Calu3 (cell line): ENCODE measurements around the gene SP6. TPM values are rescaled to one million over a fixed set of nuclear protein-coding genes. Genes with fewer than 3 reads are reported as not detected.

ENCODE experiments used
- BruUV-seq: library from RNA; stranded (reverse); fragments of 400-500 nt; replicated peaks from 2 replicates; lab custom pipeline; 2021; lab: Mats Ljungman, UMichigan
- CTCF ChIA-PET: fragments of 300-600 bp; sonication (Branson Sonifier 250); formaldehyde crosslinking; loops from one replicate; lab custom pipeline; 2022; ENCODE audit warnings: antibody characterized with exemption; lab: Charles Lee
- DNase-seq: peaks from one replicate; pipeline ENCODE4 v3.0.0; 2022
- H3K27ac Mint-ChIP-seq: one replicate; pipeline ENCODE4 v1.8.0; 2022; ENCODE audit warnings: mixed read lengths; ENCODE audit not compliant: unreplicated experiment
- H3K27me3 Mint-ChIP-seq: one replicate; pipeline ENCODE4 v1.8.0; 2022; ENCODE audit warnings: mixed read lengths; ENCODE audit not compliant: unreplicated experiment
- H3K36me3 Mint-ChIP-seq: one replicate; pipeline ENCODE4 v1.8.0; 2022; ENCODE audit warnings: mild to moderate bottlenecking, moderate library complexity, mixed read lengths; ENCODE audit not compliant: insufficient read depth, unreplicated experiment
- H3K4me1 Mint-ChIP-seq: one replicate; pipeline ENCODE4 v1.8.0; 2022; ENCODE audit warnings: mild to moderate bottlenecking, low read depth, mixed read lengths; ENCODE audit not compliant: unreplicated experiment
- H3K4me3 Mint-ChIP-seq: one replicate; pipeline ENCODE4 v1.8.0; 2022; ENCODE audit warnings: mild to moderate bottlenecking, low read depth, moderate library complexity, mixed read lengths; ENCODE audit not compliant: unreplicated experiment
- H3K9me3 Mint-ChIP-seq: one replicate; pipeline ENCODE4 v1.8.0; 2022; ENCODE audit warnings: low read depth, mixed read lengths; ENCODE audit not compliant: unreplicated experiment
- CTCF ChIP-seq: fragments of 200-600 bp; IDR thresholded peaks from one replicate; pipeline ENCODE4 v1.8.0; 2022; ENCODE audit warnings: antibody characterized with exemption; ENCODE audit not compliant: unreplicated experiment
- intact Hi-C: fragments of 100-400 bp; cut with micrococcal nuclease; formaldehyde crosslinking; loops from one replicate; pipeline ENCODE4 v1.10.0; 2022; ENCODE audit not compliant: unreplicated experiment
- total RNA-seq: library from RNA; stranded (reverse); gene quantifications from 2 replicates; pipeline ENCODE4 v1.2.3, GENCODE V29; 2022

The SP6 gene
- total RNA-seq, 1 experiment from 2014 or later, result 1.1 TPM

- intact Hi-C loops, result loop anchor here (2.0 to 5.0 kb wide), 2 partner anchors 53 to 124 kb away; no protein-coding TSS in a partner anchor
- no peak for DNase-seq
- Mint-ChIP-seq H3K27ac (peak overlapping the region; percentile 99), H3K36me3 (peaks cover 33% of the 10 kb centered on the region), H3K9me3 (no peaks in the 10 kb centered on the region), H3K27me3 (peaks cover 12% of the 10 kb centered on the region), H3K4me1 (peaks cover 24% of the 10 kb centered on the region), H3K4me3 (peak overlapping the region; percentile 82)
- TF ChIP-seq CTCF, result no peak
- CTCF ChIA-PET, result interaction anchor here (0.6 to 1.7 kb wide), 16 partner anchors 10 to 124 kb away, joined by 3 to 12 read pairs (median 6); partner anchors contain the start of genes CDK5RAP3, LRRC46, MRPL10 and SP6
- no TSS peak for BruUV-seq
These were observed 43.8 kb upstream of the SP6 start for GRCh38 chr17:47894498-47895346.

DNA sequence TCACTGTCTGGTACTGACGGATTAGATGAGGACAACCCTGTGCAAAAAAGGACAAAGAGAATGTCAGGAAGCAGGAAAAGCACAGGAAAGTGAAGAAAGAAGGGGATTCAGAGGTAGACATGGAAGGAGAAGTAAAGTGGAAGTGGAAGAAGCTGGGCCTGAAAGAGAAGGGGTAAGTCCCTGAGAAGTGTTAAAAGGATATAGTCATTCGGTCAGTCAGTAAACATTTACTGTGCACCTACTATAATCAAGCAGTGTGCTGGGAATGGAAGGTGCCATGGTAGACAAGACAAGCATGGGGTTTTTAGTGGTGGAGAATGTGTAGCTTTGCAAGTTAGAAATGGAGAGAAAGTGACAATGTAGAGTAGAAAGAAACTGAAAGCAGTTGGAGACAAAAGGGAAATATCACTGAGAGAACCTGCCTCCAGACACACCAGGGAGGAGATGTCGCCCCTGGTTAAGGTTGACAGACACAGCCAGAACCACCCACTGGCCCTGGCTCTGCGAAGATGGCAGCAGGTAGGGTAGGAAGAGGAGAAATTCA lies 40.7 kb upstream of the SP6 start:
- H3K36me3 Mint-ChIP-seq, result peaks cover 25% of the 10 kb centered on the region
- TF ChIP-seq CTCF, result no peak
- no peak for DNase-seq
- H3K27me3 Mint-ChIP-seq, result peaks cover 12% of the 10 kb centered on the region
- intact Hi-C loops, result loop anchor here (2.0 kb wide), 1 partner anchor 115 kb away; no protein-coding TSS in a partner anchor
- no peak overlapping the region for H3K4me3 Mint-ChIP-seq
- no peak overlapping the region for H3K27ac Mint-ChIP-seq
- CTCF ChIA-PET, result interaction anchor here (0.5 to 5.7 kb wide), 3 partner anchors 47 to 127 kb away, joined by 3 to 137 read pairs (median 4); partner anchors contain the start of gene SCRN2
- no peaks in the 10 kb centered on the region for H3K9me3 Mint-ChIP-seq
- BruUV-seq, result no TSS peak
- H3K4me1 Mint-ChIP-seq, result peaks cover 16% of the 10 kb centered on the region

DNA sequence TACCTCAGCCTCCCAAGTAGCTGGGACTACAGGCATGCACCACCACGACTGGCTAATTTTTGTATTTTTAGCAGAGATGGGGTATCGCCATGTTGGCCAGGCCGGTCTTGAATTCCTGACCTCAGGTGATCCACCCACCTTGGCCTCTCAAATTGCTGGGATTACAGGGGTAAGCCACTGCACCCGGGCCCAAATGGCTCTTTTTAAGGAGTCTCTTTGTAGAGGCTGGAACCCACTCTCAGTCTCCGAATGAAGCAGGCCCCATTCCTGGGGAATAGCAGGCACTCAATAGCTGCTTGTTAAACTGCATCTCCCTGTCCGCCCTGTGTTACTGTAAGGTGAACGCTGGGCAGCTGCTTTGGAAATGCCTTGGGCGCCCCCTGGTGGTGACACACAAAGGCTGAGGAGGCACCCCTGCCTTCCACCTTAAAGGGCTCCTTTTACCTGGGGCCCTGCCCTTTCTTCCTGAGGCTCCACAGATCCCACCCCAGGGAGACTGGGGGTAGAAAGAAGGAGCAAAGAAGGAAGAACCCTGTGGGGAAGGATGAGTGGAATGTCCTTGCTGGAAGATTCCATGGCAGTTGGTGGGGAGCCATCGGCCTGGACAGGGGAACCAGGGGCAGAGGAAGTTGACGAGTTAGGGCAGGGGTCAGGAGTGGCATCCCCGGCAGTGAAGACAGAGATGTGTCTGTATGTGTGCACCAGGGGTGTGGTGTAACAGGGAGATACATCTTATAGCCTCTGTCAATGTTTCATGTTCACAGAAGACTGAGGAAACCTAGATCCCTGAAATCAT lies 39.0 kb upstream of the SP6 start:
- peaks cover 8% of the 10 kb centered on the region for H3K36me3 Mint-ChIP-seq
- no peak overlapping the region for H3K4me3 Mint-ChIP-seq
- intact Hi-C loops, result loop anchor here (1.0 to 2.0 kb wide), 2 partner anchors 49 to 113 kb away; partner anchors contain the start of gene SCRN2
- no peaks in the 10 kb centered on the region for H3K9me3 Mint-ChIP-seq
- peak; percentile 98 for DNase-seq
- BruUV-seq, result no TSS peak
- no peak overlapping the region for H3K27ac Mint-ChIP-seq
- H3K27me3 Mint-ChIP-seq, result peaks cover 4% of the 10 kb centered on the region
- CTCF ChIA-PET, result interaction anchor here (0.6 to 5.7 kb wide), 16 partner anchors 8 to 121 kb away, joined by 3 to 137 read pairs (median 4); partner anchors contain the start of genes LRRC46, MRPL10, OSBPL7 and PNPO
- H3K4me1 Mint-ChIP-seq, result peaks cover 15% of the 10 kb centered on the region
- TF ChIP-seq CTCF, result peak; percentile 99

- intact Hi-C loops, result no loop called here
- no peaks in the 10 kb centered on the region for H3K9me3 Mint-ChIP-seq
- no TSS peak for BruUV-seq
These were observed 37.3 kb upstream of the SP6 start for GRCh38 chr17:47888293-47888692.

More at GRCh38 chr17:47888293-47888692, 37.3 kb upstream of the SP6 start:
- no peak overlapping the region for H3K27ac Mint-ChIP-seq
- H3K4me1 Mint-ChIP-seq, result no peaks in the 10 kb centered on the region
- H3K4me3 Mint-ChIP-seq, result no peak overlapping the region
- TF ChIP-seq CTCF, result no peak
- peaks cover 21% of the 10 kb centered on the region for H3K27me3 Mint-ChIP-seq
- H3K36me3 Mint-ChIP-seq, result no peaks in the 10 kb centered on the region
- DNase-seq, result no peak
- CTCF ChIA-PET, result interaction anchor here (0.7 to 5.7 kb wide), 2 partner anchors 46 to 68 kb away, joined by 3 to 137 read pairs; partner anchors contain the start of gene SCRN2
